OCI-LY1 (cell line): ENCODE measurements around the gene AKT1.

Experiments used
- H2AFZ ChIP-seq: fragments of 200-600 bp; sonication (generic), shearing (Covaris generic); 2 replicates; pipeline ENCODE4 v1.6.0; 2014; ENCODE audit warnings: antibody characterized with exemption, mild to moderate bottlenecking, low read length
- H3F3A ChIP-seq: fragments of 200-600 bp; sonication (generic), shearing (Covaris generic); 2 replicates; pipeline ENCODE4 v1.6.0; 2014; ENCODE audit warnings: mild to moderate bottlenecking, antibody characterized with exemption, low read length, moderate library complexity; ENCODE audit not compliant: insufficient read depth
- H3K27ac ChIP-seq: fragments of 200-600 bp; sonication (generic); 2 replicates; pipeline ENCODE4 v1.5.1; 2014; ENCODE audit warnings: low read length, mixed run types, mild to moderate bottlenecking, low read depth; ENCODE audit not compliant: poor library complexity, severe bottlenecking
- H3K27me3 ChIP-seq: fragments of 200-600 bp; sonication (generic); 2 replicates; pipeline ENCODE4 v1.6.0; 2014; ENCODE audit warnings: antibody characterized with exemption, mild to moderate bottlenecking, low read length, moderate library complexity; ENCODE audit not compliant: insufficient read depth
- H3K36me3 ChIP-seq: fragments of 200-600 bp; sonication (generic); 2 replicates; pipeline ENCODE4 v1.6.1; 2014; ENCODE audit warnings: mild to moderate bottlenecking, antibody characterized with exemption, low read length, moderate library complexity, mixed read lengths; ENCODE audit not compliant: insufficient read depth
- H3K4me1 ChIP-seq: fragments of 200-600 bp; sonication (generic); 2 replicates; pipeline ENCODE4 v1.5.1; 2014; ENCODE audit warnings: mild to moderate bottlenecking, low read length, moderate library complexity; ENCODE audit not compliant: insufficient read depth, severe bottlenecking
- H3K4me2 ChIP-seq: fragments of 200-600 bp; sonication (generic), shearing (Covaris generic); 2 replicates; pipeline ENCODE4 v1.6.1; 2014; ENCODE audit warnings: low read length
- H3K4me3 ChIP-seq: fragments of 200-600 bp; sonication (generic); 2 replicates; pipeline ENCODE4 v1.5.1; 2014; ENCODE audit warnings: low read length, low read depth, mild to moderate bottlenecking, mixed read lengths; ENCODE audit not compliant: poor library complexity, severe bottlenecking
- H3K79me2 ChIP-seq: fragments of 200-600 bp; shearing (Covaris generic); 2 replicates; pipeline ENCODE4 v1.6.1; 2016; ENCODE audit warnings: mixed run types, low read length, mixed read lengths; ENCODE audit not compliant: insufficient read depth
- H3K9ac ChIP-seq: fragments of 200-600 bp; sonication (generic), shearing (Covaris generic); 2 replicates; pipeline ENCODE4 v1.6.1; 2014; ENCODE audit warnings: mild to moderate bottlenecking, low read length, mixed read lengths
- H3K9me2 ChIP-seq: fragments of 200-600 bp; sonication (generic), shearing (Covaris generic); 2 replicates; pipeline ENCODE4 v1.6.1; 2014; ENCODE audit warnings: low read depth, mild to moderate bottlenecking, low read length, mixed read lengths
- H3K9me3 ChIP-seq: fragments of 200-600 bp; shearing (Covaris generic); 2 replicates; pipeline ENCODE4 v1.6.1; 2014; ENCODE audit warnings: low read length, mixed read lengths
- H4K20me1 ChIP-seq: fragments of 200-600 bp; sonication (generic), shearing (Covaris generic); 2 replicates; pipeline ENCODE4 v1.6.0; 2016; ENCODE audit warnings: mild to moderate bottlenecking, low read length; ENCODE audit not compliant: insufficient read depth
- CTCF ChIP-seq: fragments of 200-600 bp; sonication (generic), shearing (Covaris generic); IDR thresholded peaks from 2 replicates; pipeline ENCODE4 v1.5.1; 2017; ENCODE audit warnings: mild to moderate bottlenecking, antibody characterized with exemption, low read length, moderate library complexity, mixed read lengths
- EZH2 ChIP-seq: fragments of 200-600 bp; sonication (generic), shearing (Covaris generic); IDR thresholded peaks from 2 replicates; pipeline ENCODE4 v1.8.0; 2017; ENCODE audit warnings: borderline replicate concordance, mixed run types, mild to moderate bottlenecking, antibody characterized with exemption, low read length, moderate library complexity, mixed read lengths

AKT1 gene

GRCh38 chr14:104782086-104782807 lies 13.3 kb downstream of the AKT1 start:
- no peaks in the 10 kb centered on the region for H3K9me2 ChIP-seq
- no peaks in the 10 kb centered on the region for H3K79me2 ChIP-seq
- H3K9me3 ChIP-seq = no peaks in the 10 kb centered on the region
- no peak overlapping the region for H2AFZ ChIP-seq
- H3K27me3 ChIP-seq = no peaks in the 10 kb centered on the region
- no peaks in the 10 kb centered on the region for H4K20me1 ChIP-seq
- H3K4me2 ChIP-seq = no peak overlapping the region
- H3F3A ChIP-seq = no peaks in the 10 kb centered on the region
- H3K4me1 ChIP-seq = no peaks in the 10 kb centered on the region
- TF ChIP-seq CTCF (no peak), EZH2 (no peak)
- H3K36me3 ChIP-seq = peaks cover 4% of the 10 kb centered on the region; the same call in 1 of the 2 replicates
- H3K27ac ChIP-seq = no peak overlapping the region
- H3K4me3 ChIP-seq = no peak overlapping the region
- H3K9ac ChIP-seq = no peak overlapping the region

GRCh38 chr14:104781271-104782077 lies 14.1 kb downstream of the AKT1 start:
- no peaks in the 10 kb centered on the region for H4K20me1 ChIP-seq
- no peaks in the 10 kb centered on the region for H3K4me1 ChIP-seq
- H2AFZ ChIP-seq = no peak overlapping the region
- H3K36me3 ChIP-seq = peaks cover 8% of the 10 kb centered on the region; the same call in 1 of the 2 replicates
- no peak overlapping the region for H3K4me3 ChIP-seq
- no peaks in the 10 kb centered on the region for H3F3A ChIP-seq
- no peak overlapping the region for H3K9ac ChIP-seq
- H3K4me2 ChIP-seq = no peak overlapping the region
- TF ChIP-seq EZH2 (no peak), CTCF (no peak)
- H3K9me3 ChIP-seq = no peaks in the 10 kb centered on the region
- H3K27me3 ChIP-seq = no peaks in the 10 kb centered on the region
- no peaks in the 10 kb centered on the region for H3K9me2 ChIP-seq
- H3K27ac ChIP-seq = no peak overlapping the region
- H3K79me2 ChIP-seq = no peaks in the 10 kb centered on the region

- Histone ChIP-seq H3K4me2 (no peak overlapping the region), H3F3A (no peaks in the 10 kb centered on the region), H3K27ac (no peak overlapping the region), H3K9me3 (no peaks in the 10 kb centered on the region), H3K36me3 (peaks cover 14% of the 10 kb centered on the region; the same call in 1 of the 2 replicates), H3K9me2 (no peaks in the 10 kb centered on the region), H4K20me1 (no peaks in the 10 kb centered on the region), H3K27me3 (no peaks in the 10 kb centered on the region), H3K9ac (no peak overlapping the region), H3K79me2 (no peaks in the 10 kb centered on the region), H3K4me1 (no peaks in the 10 kb centered on the region), H2AFZ (no peak overlapping the region), H3K4me3 (no peak overlapping the region)
- TF ChIP-seq CTCF (no peak), EZH2 (no peak)
Observed at GRCh38 chr14:104780513-104781030, 15.0 kb downstream of the AKT1 start.
